GM19238 (cell line): ENCODE results near the gene FAM110C.
"Not testable (repeated sequence)": the region's sequence is repeated elsewhere in the genome, so short reads cannot be mapped to it uniquely, and the experiment has no call there.

ENCODE experiments used
- DNase-seq: peaks from one replicate; pipeline ENCODE4 v3.0.0; 2011; ENCODE audit warnings: low spot score; ENCODE audit not compliant: insufficient read length

The FAM110C gene, protein sequence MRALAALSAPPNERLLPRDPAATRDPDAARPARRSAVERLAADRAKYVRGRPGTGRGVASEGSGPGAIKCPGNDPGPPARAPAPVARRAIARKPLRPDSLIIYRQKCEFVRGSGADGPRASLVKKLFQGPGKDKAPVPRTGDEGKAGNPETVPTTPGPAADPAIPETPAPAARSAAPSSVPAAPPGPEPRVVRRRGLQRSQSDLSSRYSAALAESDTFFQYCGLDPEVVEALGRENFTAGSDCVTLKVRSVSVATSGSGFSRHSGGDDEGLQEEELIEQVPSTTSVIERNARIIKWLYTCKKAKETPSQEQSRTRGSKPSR

DNA sequence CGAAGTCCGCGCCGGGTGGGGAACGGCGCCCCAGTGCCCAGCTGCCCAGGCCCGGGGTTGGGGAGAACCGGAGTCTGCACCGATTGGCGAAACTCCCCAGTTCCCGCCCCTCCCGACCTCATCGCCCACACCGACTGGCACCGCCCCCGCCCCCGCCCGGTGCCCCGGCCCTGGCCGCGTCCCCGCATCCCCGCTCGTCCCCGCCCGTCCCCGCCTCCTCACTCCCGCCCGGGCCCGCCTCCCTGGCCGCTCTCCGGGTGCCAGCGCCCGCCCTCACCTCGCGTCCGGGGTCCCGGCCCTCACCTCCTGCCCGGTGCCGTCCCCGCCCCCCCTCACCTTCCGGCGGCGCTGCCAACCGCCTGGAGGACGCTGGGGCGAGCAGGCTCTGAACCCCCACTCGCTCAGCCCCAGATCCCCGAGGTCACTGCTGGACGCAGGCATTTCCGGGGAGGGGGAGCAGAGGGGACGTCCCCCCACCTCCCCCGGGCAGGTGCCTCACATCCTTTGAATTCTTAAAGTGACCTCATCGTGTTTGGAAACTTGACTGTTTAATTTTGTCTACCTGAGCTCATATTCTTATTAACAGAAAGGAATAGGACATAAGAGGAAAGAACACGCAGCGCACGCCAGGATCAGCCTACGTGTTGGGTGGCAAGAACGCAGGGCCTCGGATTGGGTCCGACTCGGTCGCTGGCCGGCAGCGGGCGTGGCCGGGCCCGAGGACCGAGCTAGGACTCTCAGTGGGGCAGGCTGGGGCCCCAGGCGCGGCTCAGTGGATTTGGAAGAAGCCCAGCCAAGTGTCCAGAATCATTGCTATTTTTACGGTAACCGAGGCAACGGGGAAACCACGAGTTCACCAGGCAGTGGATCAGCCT lies at the start of gene FAM110C:
Gene FAM110C (minus strand): TSS at position 35 of the 875 bp plus-strand sequence. CDS start 120 bp downstream, outside the sequence.
- DNase-seq = no peak

DNA sequence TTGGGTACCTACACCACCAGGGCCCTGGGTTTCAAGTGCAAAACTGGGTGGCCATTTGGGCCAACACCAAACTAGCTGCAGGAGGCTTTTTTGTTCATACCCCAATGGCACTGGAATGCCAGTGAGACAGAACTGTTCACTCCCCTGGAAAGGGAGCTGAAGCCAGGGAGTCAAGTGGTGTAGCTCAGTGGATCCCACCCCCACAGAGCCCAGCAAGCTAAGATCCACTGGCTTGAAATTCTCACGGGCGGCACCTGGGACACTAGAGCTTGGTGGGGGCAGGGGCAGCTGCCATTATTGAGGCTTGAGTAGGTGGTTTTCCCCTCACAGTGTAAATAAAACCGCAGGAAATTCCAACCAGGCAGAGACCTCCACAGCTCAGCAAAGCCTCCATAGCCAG lies 46.0 kb upstream of the FAM110C start:
- no peak for DNase-seq

GRCh38 chr2:90645-91312 lies 44.5 kb upstream of the FAM110C start:
- DNase-seq = no peak

DNA sequence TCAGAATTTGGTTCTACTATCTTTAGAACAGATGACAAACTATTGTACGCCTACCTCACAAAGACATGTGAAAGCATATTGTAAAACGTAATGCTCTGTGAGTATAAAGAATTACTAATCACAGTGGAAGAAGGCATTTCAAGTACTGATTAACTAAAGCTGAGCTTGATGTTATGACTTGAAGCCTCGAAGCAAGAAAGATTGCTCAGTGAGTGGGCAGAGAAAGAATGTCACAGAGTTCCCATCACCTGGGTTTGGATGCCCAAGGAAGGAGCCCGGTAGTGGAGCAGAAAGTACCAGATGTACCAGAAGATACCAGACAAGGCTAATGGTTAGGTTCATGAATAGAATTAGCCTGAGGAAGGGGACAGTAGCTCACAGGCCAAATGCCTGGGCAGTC lies 39.5 kb upstream of the FAM110C start:
- no peak for DNase-seq

- DNase-seq = no peak
Observed at GRCh38 chr2:84121-84520, 37.8 kb upstream of the FAM110C start.

DNA sequence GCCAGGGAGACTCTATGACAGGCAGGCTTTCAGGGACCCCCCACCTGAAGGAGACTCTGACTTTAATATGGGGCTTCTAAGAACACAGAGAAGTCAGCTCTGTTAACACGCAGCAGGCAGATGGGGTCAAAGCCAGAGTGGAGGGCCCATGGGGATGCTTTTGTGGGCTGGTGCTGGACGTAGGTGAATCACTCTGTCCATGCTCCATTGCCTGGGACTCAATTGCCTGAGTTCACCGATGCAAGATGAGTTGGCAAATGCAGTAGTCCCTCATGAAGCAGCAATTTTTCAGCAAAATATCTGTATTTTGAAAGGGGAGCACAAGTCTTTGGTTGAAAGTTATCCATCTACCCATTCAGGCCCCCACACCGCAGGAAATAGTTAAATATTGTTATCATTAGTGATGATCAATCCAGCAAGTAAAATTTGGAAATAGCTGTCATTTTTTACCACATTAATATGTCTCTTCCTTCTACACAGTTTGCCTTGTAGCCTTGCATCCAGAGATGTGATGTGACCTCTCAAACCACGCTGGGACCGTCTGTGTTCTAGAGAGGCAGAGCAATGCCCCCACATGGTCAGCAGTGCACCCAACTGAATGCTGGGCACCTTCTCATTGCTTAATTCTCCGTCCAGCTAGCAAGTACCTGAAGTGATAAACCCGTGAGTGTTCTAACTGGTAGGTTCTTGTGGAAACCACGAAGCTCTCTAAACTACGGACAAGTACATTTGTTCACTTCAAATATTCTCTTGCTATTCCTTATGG lies 34.8 kb upstream of the FAM110C start:
- no peak for DNase-seq

- no peak for DNase-seq
Observed at GRCh38 chr2:80378-80777, 34.1 kb upstream of the FAM110C start.

DNA sequence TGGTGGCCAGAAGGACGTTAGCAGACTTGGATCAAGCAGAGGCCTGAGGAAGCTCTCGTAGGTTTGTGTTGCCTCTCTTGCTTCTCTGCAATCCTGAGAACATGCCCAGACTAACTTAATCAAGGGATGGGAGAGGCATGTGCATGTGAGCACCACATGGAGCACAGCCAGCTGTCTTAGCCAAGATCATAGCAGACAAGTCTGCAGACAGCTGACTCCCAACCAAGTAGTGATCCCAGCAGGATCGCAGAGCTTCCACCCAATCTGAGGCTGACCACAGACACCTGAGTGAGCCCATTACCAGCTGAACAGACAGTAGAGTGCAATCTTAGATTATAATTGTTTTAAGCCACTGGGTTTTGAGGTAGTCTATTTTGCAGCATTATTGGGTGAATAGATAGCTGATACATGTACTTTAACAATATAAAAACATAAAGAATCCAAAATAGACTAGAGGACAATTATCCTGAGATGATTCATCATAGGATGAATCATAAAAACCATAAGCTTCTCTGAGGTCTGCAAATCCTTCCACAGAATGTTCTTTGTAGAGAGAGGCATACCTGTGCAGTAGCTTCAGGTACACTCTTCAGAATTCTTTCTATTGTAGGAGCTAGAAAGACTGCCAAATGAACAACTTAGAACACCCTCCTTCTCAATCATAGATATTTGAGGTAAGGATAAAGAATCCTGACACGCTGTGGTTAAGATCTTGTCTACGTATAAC lies 25.2 kb upstream of the FAM110C start:
- no peak for DNase-seq

DNA sequence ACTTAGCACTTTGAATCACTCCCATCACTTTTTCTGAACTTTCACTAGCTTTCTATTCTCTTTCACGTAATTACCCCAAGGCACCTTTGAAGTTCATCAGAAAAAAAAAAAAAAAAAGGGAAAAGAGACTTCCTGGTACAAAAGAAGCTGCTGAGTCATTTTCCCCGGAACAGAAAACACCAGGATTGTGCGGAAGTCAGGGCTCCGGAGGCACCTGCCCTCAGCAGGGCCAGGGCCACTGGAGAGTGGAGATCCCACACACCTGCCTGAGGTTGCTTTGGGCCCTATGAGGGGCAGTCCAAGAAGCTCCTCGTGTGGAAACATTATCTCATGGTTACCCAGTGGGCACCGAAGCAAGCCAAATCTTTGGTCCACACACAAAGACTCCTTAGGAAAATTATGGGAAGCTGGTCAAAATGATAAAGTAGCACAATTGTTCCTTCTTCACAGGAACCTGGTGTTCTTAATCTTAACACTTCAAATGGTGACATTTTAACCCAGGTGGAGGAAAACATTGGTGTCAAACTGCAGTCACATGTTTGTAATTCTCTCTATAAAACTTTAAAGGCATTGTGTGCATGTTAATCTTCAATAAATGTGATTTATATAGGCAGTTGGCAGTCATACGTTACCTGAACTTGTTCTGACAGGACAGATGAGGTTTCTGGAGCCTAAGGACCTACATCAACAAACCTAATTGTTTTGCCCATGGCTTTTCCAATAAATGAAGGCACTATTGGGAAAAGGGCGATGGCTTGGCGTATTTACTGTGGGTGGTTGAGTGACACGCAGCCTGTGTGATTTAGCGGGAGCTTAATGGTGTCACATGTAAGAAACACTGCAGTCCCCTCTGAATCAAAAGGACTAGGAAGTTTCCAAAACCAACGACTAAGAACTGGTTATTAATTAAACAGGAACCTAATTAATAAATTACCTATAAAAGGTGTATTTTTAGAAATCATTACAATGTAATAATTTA lies 23.4 kb upstream of the FAM110C start:
- DNase-seq = no peak

DNA sequence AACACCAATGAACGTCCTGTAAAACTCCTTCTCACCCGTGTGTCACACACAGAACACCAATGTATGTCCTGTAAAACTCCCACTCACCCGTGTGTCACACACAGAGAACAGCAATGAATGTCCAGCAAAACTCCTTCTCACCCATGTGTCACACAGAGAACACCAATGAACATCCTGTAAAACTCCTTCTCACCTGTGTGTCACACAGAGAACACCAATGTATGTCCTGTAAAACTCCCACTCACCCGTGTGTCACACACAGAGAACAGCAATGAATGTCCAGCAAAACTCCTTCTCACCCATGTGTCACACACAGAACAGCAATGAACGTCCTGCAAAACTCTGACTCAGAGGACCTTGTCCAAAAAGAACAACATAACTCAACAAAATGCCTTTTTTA lies 22.3 kb upstream of the FAM110C start:
- not testable (repeated sequence) for DNase-seq

DNA sequence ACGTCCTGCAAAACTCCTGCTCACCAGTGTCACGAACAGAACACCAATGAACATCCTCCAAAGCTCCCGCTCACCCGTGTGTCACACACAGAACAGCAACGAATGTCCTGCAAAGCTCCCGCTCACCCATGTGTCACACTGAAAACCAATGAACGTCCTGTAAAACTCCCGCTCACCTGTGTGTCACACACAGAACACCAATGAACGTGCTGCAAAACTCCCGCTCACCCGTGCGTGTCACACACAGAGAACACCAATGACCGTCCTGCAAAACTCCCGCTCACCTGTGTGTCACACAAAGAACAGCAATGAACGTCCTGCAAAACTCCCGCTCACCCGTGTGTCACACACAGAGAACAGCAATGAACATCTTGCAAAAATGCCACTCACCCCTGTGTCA lies 20.5 kb upstream of the FAM110C start:
- no peak for DNase-seq

DNA sequence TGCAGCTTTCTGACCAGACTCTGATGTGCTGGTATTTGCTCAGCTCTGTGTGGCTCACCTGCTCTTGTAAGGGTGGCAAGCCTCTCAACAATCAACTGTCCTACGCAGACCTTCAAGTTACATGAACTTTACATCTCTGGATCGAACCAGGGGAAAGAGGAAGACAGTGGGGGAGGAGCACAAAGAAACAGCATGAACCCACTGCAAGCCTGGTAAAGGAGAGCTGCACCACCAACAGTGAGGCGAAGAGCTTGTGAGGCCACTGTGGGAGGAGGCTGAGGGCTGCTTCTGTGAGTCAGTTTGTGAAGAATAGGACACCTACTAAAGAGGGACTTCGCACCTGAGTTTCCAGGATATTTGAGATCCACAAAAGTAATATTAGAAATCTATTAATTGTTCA lies 18.8 kb upstream of the FAM110C start:
- no peak for DNase-seq

DNA sequence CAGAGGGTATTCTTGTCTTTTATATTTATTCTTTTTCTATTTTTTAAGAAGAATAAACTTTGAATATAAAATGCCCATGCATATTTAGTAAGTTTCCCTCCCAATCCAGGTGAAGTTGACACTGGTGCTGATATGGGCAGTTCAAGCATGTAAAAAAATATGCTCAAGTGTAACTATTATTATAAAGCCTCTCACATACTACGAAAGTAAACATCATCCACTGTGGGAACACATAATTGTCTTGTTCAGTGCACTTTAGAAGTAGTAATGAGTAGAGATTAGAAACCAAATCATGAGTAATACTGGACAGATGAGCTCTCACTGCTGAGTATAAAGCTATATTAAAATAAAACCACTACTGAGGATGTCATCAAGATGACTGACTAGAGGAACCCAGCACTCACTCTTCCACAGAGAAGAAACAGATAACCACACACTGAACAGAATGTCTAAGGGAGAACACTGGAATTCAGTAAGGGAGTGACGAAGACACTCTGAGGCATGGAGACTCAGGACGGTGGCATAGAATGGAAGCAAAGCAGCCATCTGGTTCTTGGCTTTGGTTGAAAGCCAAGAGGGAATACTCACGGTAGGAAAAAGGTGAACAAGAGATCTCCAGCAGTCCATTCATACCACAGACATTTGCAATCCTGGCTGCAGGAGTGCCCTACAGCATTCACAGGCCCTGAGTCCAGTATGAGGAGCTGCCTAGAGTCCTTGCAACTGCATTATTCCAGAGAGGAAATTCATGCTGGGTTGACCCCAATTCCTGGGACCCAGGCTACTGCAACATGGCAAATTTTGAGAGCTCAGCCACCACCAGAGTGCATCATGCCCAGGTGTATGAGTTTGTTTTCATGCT lies 9.5 kb upstream of the FAM110C start:
- no peak for DNase-seq

- no peak for DNase-seq
Observed at GRCh38 chr2:51613-52012, 5.3 kb upstream of the FAM110C start.

DNA sequence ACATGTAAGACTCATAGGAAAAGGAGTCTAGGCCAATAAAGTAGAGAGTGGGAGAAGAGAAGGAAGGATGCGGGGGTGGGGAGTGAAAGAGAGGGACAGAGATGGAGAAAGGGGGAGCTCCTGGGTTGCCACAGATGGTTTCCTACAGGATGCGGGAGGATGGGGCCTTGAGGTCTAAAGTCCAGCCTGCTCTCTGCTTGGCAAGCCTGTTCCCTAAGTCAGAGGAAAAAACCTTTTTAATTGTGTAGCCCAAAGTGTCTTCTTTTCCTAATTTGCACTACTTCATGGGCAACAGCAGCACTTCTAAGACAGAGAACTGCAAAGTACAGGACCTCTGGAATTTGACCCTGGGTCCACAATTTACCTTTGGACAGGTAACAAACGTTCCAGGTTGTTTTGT lies 1.4 kb upstream of the FAM110C start:
- no peak for DNase-seq

DNA sequence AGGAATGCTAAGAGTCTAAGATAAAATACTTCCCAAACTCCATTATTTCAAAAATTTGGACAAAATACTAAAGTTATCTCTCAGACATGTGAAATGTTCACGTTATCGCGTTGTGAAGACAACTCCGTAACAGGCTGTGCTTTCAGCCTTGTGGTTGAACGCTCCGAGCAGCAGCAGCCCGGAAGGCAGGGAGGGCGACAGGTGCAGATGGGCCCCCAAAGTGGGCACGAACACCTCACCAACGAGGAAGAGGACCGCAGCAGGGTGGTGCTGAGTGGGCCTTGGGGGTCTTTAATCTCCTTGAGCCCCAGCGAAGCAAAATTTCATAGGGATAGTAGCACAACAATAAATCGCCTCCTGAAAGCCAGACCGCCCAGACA lies 1.0 kb upstream of the FAM110C start:
- no peak for DNase-seq

DNA sequence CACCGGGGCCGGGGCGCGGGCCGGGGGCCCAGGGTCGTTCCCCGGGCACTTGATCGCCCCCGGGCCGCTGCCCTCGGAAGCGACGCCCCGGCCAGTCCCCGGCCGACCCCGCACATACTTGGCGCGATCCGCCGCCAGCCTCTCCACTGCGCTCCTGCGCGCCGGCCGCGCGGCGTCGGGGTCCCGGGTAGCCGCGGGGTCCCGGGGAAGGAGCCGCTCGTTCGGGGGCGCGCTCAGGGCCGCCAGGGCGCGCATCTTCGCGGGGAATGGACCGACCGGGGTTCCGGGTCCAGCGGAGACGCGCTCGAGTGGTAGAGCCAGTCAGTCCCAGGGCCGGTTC lies 204 bp downstream of the FAM110C start:
- DNase-seq = no peak

GRCh38 chr2:45342-46130 lies 769 bp downstream of the FAM110C start:
- DNase-seq = no peak
